Measurements from ENCODE around the gene KIF2A.

DNA sequence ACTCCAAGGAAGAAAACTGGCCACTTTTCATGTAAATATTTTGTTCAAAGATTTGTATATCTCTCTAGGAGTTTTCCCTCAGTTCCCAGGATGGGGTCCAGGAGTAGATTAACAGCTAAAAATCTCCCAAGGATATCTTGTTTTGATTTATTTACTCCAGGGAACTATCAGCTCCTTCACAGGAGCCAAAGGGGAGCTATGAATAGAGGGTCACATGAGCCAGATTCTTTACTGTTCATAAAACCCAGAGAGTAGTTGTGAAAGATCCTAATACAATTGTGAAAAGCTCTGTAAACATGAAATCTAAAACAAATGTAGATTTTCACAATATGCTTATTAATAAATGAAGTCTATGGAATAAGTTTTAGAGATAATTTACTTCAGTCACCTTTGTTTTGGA, 80.8 kb downstream of the KIF2A start:
- TF ChIP-seq, protein P1, sequence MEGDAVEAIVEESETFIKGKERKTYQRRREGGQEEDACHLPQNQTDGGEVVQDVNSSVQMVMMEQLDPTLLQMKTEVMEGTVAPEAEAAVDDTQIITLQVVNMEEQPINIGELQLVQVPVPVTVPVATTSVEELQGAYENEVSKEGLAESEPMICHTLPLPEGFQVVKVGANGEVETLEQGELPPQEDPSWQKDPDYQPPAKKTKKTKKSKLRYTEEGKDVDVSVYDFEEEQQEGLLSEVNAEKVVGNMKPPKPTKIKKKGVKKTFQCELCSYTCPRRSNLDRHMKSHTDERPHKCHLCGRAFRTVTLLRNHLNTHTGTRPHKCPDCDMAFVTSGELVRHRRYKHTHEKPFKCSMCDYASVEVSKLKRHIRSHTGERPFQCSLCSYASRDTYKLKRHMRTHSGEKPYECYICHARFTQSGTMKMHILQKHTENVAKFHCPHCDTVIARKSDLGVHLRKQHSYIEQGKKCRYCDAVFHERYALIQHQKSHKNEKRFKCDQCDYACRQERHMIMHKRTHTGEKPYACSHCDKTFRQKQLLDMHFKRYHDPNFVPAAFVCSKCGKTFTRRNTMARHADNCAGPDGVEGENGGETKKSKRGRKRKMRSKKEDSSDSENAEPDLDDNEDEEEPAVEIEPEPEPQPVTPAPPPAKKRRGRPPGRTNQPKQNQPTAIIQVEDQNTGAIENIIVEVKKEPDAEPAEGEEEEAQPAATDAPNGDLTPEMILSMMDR (IDR thresholded peaks at IDR 0.05 in 2 of 3, conservative IDR thresholded peaks at IDR 0.05 in 1 of 3; ENCODE audit: borderline replicate concordance in 1 of 3, insufficient read depth in 1 of 3, low read depth in 2 of 3, low read length in 2 of 3), result no peak
- no peak for TF ChIP-seq POLR2AphosphoS5 (IDR thresholded peaks at IDR 0.05; ENCODE audit: low read depth, low read length)
- TF ChIP-seq POLR2A (IDR thresholded peaks at IDR 0.05; ENCODE audit: borderline replicate concordance, extremely low read depth, insufficient read depth, insufficient read length), result no peak
- no peak for TF ChIP-seq ATF3 (IDR thresholded peaks at IDR 0.05)
- no peak for TF ChIP-seq EZH2phosphoT487 (IDR thresholded peaks at IDR 0.05; ENCODE audit: borderline replicate concordance)
- no peak for TF ChIP-seq ZNF274 (IDR thresholded peaks at IDR 0.05; ENCODE audit: low read depth, low read length)
- TF ChIP-seq, protein P2, sequence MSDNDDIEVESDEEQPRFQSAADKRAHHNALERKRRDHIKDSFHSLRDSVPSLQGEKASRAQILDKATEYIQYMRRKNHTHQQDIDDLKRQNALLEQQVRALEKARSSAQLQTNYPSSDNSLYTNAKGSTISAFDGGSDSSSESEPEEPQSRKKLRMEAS (IDR thresholded peaks at IDR 0.05), result no peak

Measured in HCT116 (cell line).